ENCODE measurements around the gene NADSYN1.

The NADSYN1 gene

GRCh38 chr11:71491531-71491930 lies 38.5 kb downstream of the NADSYN1 start:
- no peak for DNase-seq (ENCODE audit: low read depth in 2 of 2)

GRCh38 chr11:71491940-71492339 lies 38.9 kb downstream of the NADSYN1 start:
- DNase-seq (ENCODE audit: low read depth in 2 of 2), result no peak

- DNase-seq (ENCODE audit: low read depth in 2 of 2), result no peak
Measured at GRCh38 chr11:71495286-71496230, 42.6 kb downstream of the NADSYN1 start.

- DNase-seq (ENCODE audit: low read depth in 2 of 2), result no peak
Measured at GRCh38 chr11:71496421-71496820, 43.4 kb downstream of the NADSYN1 start.

GRCh38 chr11:71498091-71498490 lies 45.1 kb downstream of the NADSYN1 start:
- no peak for DNase-seq (ENCODE audit: low read depth in 2 of 2)

GRCh38 chr11:71499125-71499524 lies 46.1 kb downstream of the NADSYN1 start:
- DNase-seq (ENCODE audit: low read depth in 2 of 2), result no peak

GRCh38 chr11:71499546-71499945 lies 46.5 kb downstream of the NADSYN1 start:
- DNase-seq (ENCODE audit: low read depth in 2 of 2), result no peak

- no peak for DNase-seq (ENCODE audit: low read depth in 2 of 2)
Measured at GRCh38 chr11:71500601-71501021, 47.6 kb downstream of the NADSYN1 start.

- DNase-seq (ENCODE audit: low read depth in 2 of 2), result no peak
Measured at GRCh38 chr11:71501071-71501985, 48.3 kb downstream of the NADSYN1 start.

GRCh38 chr11:71502026-71502425 lies 49.0 kb downstream of the NADSYN1 start:
- DNase-seq (ENCODE audit: low read depth in 2 of 2), result no peak

- no peak for DNase-seq (ENCODE audit: low read depth in 2 of 2)
Measured at GRCh38 chr11:71502871-71503435, 50.0 kb downstream of the NADSYN1 start.

GRCh38 chr11:71504531-71504930 lies 51.5 kb downstream of the NADSYN1 start:
- no peak for DNase-seq (ENCODE audit: low read depth in 2 of 2)

- no peak for DNase-seq (ENCODE audit: low read depth in 2 of 2)
Measured at GRCh38 chr11:71505001-71505400, 52.0 kb downstream of the NADSYN1 start.

GRCh38 chr11:71505781-71506180 lies 52.8 kb downstream of the NADSYN1 start:
- no peak for DNase-seq (ENCODE audit: low read depth in 2 of 2)

- no peak for DNase-seq (ENCODE audit: low read depth in 2 of 2)
Measured at GRCh38 chr11:71507102-71507501, 54.1 kb downstream of the NADSYN1 start.

- no peak for DNase-seq (ENCODE audit: low read depth in 2 of 2)
Measured at GRCh38 chr11:71518506-71519471, 65.8 kb downstream of the NADSYN1 start.

GRCh38 chr11:71519546-71519945 lies 66.5 kb downstream of the NADSYN1 start:
- no peak for DNase-seq (ENCODE audit: low read depth in 2 of 2)

- no peak for DNase-seq (ENCODE audit: low read depth in 2 of 2)
Measured at GRCh38 chr11:71525188-71525937, 72.4 kb downstream of the NADSYN1 start.

- DNase-seq (ENCODE audit: low read depth in 2 of 2), result no peak
Measured at GRCh38 chr11:71525938-71526495, 73.0 kb downstream of the NADSYN1 start.

All from activated CD8-positive, alpha-beta memory T cell treated with anti-CD3 and anti-CD28 coated beads for 4 hours (primary cell).